Activated CD4-positive, alpha-beta T cell treated with anti-CD3 and anti-CD28 coated beads, Interleukin-2, amount 10 ng/mL, durations not matched to agents 7 days and 5 days (primary cell): Measurements from ENCODE around the gene CEMIP. TPM values are rescaled to one million over a fixed set of nuclear protein-coding genes. Genes with fewer than 3 reads are reported as not detected.

Experiments used
- CTCF ChIA-PET: fragments of 350-600 bp; sonication (Branson Sonifier 250); formaldehyde crosslinking; loops from one replicate; lab custom pipeline; 2021; ENCODE audit warnings: antibody characterized with exemption; lab: Charles Lee
- POLR2A ChIA-PET: fragments of 350-600 bp; sonication (Branson Sonifier 250); formaldehyde crosslinking; loops from one replicate; lab custom pipeline; 2021; ENCODE audit warnings: antibody characterized with exemption; lab: Charles Lee
- DNase-seq: peaks from one replicate; pipeline ENCODE4 v3.0.0-alpha.2; 2020
- H3K27ac Mint-ChIP-seq: one replicate; pipeline ENCODE4 v1.8.0; 2021; ENCODE audit warnings: mild to moderate bottlenecking, moderate library complexity, mixed read lengths
- H3K27me3 Mint-ChIP-seq: one replicate; pipeline ENCODE4 v1.8.0; 2021; ENCODE audit warnings: mixed read lengths
- H3K36me3 Mint-ChIP-seq: one replicate; pipeline ENCODE4 v1.8.0; 2021; ENCODE audit warnings: low read depth, mixed read lengths
- H3K4me1 Mint-ChIP-seq: one replicate; pipeline ENCODE4 v1.8.0; 2021; ENCODE audit warnings: mixed read lengths
- H3K4me3 Mint-ChIP-seq: one replicate; pipeline ENCODE4 v1.8.0; 2021; ENCODE audit warnings: mild to moderate bottlenecking, moderate library complexity, mixed read lengths
- H3K9me3 Mint-ChIP-seq: one replicate; pipeline ENCODE4 v1.8.0; 2021; ENCODE audit warnings: mixed read lengths
- total RNA-seq, 2 experiments: library from RNA; stranded (reverse); gene quantifications; one replicate each; pipeline ENCODE4 v1.2.3, GENCODE V29; 2021

CEMIP gene
- total RNA-seq, 2 experiments from 2014 or later, result not detected

GRCh38 chr15:80875568-80876347 lies 96.6 kb downstream of the CEMIP start:
- Mint-ChIP-seq H3K9me3 (no peaks in the 10 kb centered on the region), H3K36me3 (no peaks in the 10 kb centered on the region), H3K27me3 (peaks cover 5% of the 10 kb centered on the region), H3K4me3 (no peak overlapping the region), H3K4me1 (no peaks in the 10 kb centered on the region), H3K27ac (no peak overlapping the region)
- DNase-seq, result no peak
- CTCF ChIA-PET, result interaction anchor here (0.5 kb wide), 1 partner anchor 1758 kb away, joined by 3 read pairs; no protein-coding TSS in a partner anchor
- POLR2A ChIA-PET, result no interaction called here

GRCh38 chr15:80876348-80876674 lies 97.1 kb downstream of the CEMIP start:
- Mint-ChIP-seq H3K4me1 (no peaks in the 10 kb centered on the region), H3K36me3 (no peaks in the 10 kb centered on the region), H3K9me3 (no peaks in the 10 kb centered on the region), H3K27ac (no peak overlapping the region), H3K4me3 (no peak overlapping the region), H3K27me3 (peaks cover 5% of the 10 kb centered on the region)
- ChIA-PET CTCF (no interaction called here), POLR2A (no interaction called here)
- DNase-seq, result no peak

GRCh38 chr15:80878242-80878866 lies 99.2 kb downstream of the CEMIP start:
- DNase-seq, result no peak
- CTCF ChIA-PET, result interaction anchor here (1.3 kb wide), 1 partner anchor 12 kb away, joined by 5 read pairs; no protein-coding TSS in a partner anchor
- no peaks in the 10 kb centered on the region for H3K4me1 Mint-ChIP-seq
- H3K27ac Mint-ChIP-seq, result no peak overlapping the region
- H3K4me3 Mint-ChIP-seq, result no peak overlapping the region
- H3K27me3 Mint-ChIP-seq, result peaks cover 5% of the 10 kb centered on the region
- H3K9me3 Mint-ChIP-seq, result no peaks in the 10 kb centered on the region
- no peaks in the 10 kb centered on the region for H3K36me3 Mint-ChIP-seq
- POLR2A ChIA-PET, result no interaction called here

- DNase-seq, result no peak
- no peak overlapping the region for H3K27ac Mint-ChIP-seq
- no peaks in the 10 kb centered on the region for H3K9me3 Mint-ChIP-seq
- ChIA-PET POLR2A (no interaction called here), CTCF (interaction anchor here (1.3 kb wide), 1 partner anchor 11 kb away, joined by 5 read pairs; no protein-coding TSS in a partner anchor)
- H3K4me1 Mint-ChIP-seq, result no peaks in the 10 kb centered on the region
- no peaks in the 10 kb centered on the region for H3K36me3 Mint-ChIP-seq
- no peak overlapping the region for H3K4me3 Mint-ChIP-seq
- H3K27me3 Mint-ChIP-seq, result peaks cover 5% of the 10 kb centered on the region
Observed at GRCh38 chr15:80878867-80879250, 99.7 kb downstream of the CEMIP start.

GRCh38 chr15:80880086-80880485 lies 100.9 kb downstream of the CEMIP start:
- DNase-seq, result no peak
- CTCF ChIA-PET, result no interaction called here
- Mint-ChIP-seq H3K36me3 (no peaks in the 10 kb centered on the region), H3K9me3 (no peaks in the 10 kb centered on the region), H3K27me3 (peaks cover 5% of the 10 kb centered on the region), H3K4me1 (no peaks in the 10 kb centered on the region), H3K27ac (no peak overlapping the region), H3K4me3 (no peak overlapping the region)
- POLR2A ChIA-PET, result no interaction called here

GRCh38 chr15:80883641-80884040 lies 104.5 kb downstream of the CEMIP start:
- CTCF ChIA-PET, result no interaction called here
- no peaks in the 10 kb centered on the region for H3K9me3 Mint-ChIP-seq
- DNase-seq, result no peak
- no peak overlapping the region for H3K27ac Mint-ChIP-seq
- H3K27me3 Mint-ChIP-seq, result peaks cover 9% of the 10 kb centered on the region
- H3K4me1 Mint-ChIP-seq, result peaks cover 6% of the 10 kb centered on the region
- H3K4me3 Mint-ChIP-seq, result no peak overlapping the region
- POLR2A ChIA-PET, result no interaction called here
- H3K36me3 Mint-ChIP-seq, result no peaks in the 10 kb centered on the region

- Mint-ChIP-seq H3K36me3 (no peaks in the 10 kb centered on the region), H3K4me3 (no peak overlapping the region), H3K27ac (no peak overlapping the region), H3K9me3 (no peaks in the 10 kb centered on the region), H3K4me1 (peaks cover 19% of the 10 kb centered on the region), H3K27me3 (peaks cover 9% of the 10 kb centered on the region)
- no peak for DNase-seq
- CTCF ChIA-PET, result no interaction called here
- POLR2A ChIA-PET, result no interaction called here
Observed at GRCh38 chr15:80885016-80885579, 105.9 kb downstream of the CEMIP start.

- CTCF ChIA-PET, result no interaction called here
- peaks cover 19% of the 10 kb centered on the region for H3K4me1 Mint-ChIP-seq
Observed at GRCh38 chr15:80887148-80887547, 108.0 kb downstream of the CEMIP start.

GRCh38 chr15:80888846-80889245 lies 109.7 kb downstream of the CEMIP start:
- H3K27me3 Mint-ChIP-seq, result peaks cover 7% of the 10 kb centered on the region
- POLR2A ChIA-PET, result no interaction called here
- H3K4me1 Mint-ChIP-seq, result peaks cover 19% of the 10 kb centered on the region
- H3K27ac Mint-ChIP-seq, result no peak overlapping the region
- H3K4me3 Mint-ChIP-seq, result no peak overlapping the region
- H3K9me3 Mint-ChIP-seq, result no peaks in the 10 kb centered on the region
- DNase-seq, result peak; percentile 23
- CTCF ChIA-PET, result no interaction called here
- no peaks in the 10 kb centered on the region for H3K36me3 Mint-ChIP-seq

More at GRCh38 chr15:80887148-80887547, 108.0 kb downstream of the CEMIP start:
- Mint-ChIP-seq H3K27ac (no peak overlapping the region), H3K9me3 (no peaks in the 10 kb centered on the region), H3K27me3 (peaks cover 7% of the 10 kb centered on the region), H3K36me3 (no peaks in the 10 kb centered on the region), H3K4me3 (no peak overlapping the region)
- POLR2A ChIA-PET, result no interaction called here
- no peak for DNase-seq

GRCh38 chr15:80890341-80891005 lies 111.3 kb downstream of the CEMIP start:
- Mint-ChIP-seq H3K36me3 (no peaks in the 10 kb centered on the region), H3K27me3 (peaks cover 7% of the 10 kb centered on the region), H3K9me3 (no peaks in the 10 kb centered on the region), H3K27ac (no peak overlapping the region), H3K4me3 (no peak overlapping the region), H3K4me1 (peaks cover 19% of the 10 kb centered on the region)
- ChIA-PET POLR2A (no interaction called here), CTCF (interaction anchor here (0.6 to 1.6 kb wide), 4 partner anchors 11 to 1037 kb away, joined by 3 to 6 read pairs (median 4); no protein-coding TSS in a partner anchor)
- DNase-seq, result no peak

- peaks cover under 1% of the 10 kb centered on the region for H3K9me3 Mint-ChIP-seq
- peaks cover 19% of the 10 kb centered on the region for H3K4me1 Mint-ChIP-seq
- ChIA-PET CTCF (interaction anchor here (0.6 to 1.0 kb wide), 3 partner anchors 11 to 1037 kb away, joined by 3 to 6 read pairs (median 3); no protein-coding TSS in a partner anchor), POLR2A (no interaction called here)
- H3K27me3 Mint-ChIP-seq, result peaks cover 5% of the 10 kb centered on the region
- no peaks in the 10 kb centered on the region for H3K36me3 Mint-ChIP-seq
- no peak overlapping the region for H3K27ac Mint-ChIP-seq
- no peak overlapping the region for H3K4me3 Mint-ChIP-seq
- DNase-seq, result no peak
Observed at GRCh38 chr15:80891006-80891405, 111.8 kb downstream of the CEMIP start.

- ChIA-PET CTCF (no interaction called here), POLR2A (no interaction called here)
- no peaks in the 10 kb centered on the region for H3K27me3 Mint-ChIP-seq
- H3K4me1 Mint-ChIP-seq, result peaks cover 19% of the 10 kb centered on the region
- DNase-seq, result no peak
- no peaks in the 10 kb centered on the region for H3K36me3 Mint-ChIP-seq
- no peak overlapping the region for H3K4me3 Mint-ChIP-seq
- no peak overlapping the region for H3K27ac Mint-ChIP-seq
- peaks cover 6% of the 10 kb centered on the region for H3K9me3 Mint-ChIP-seq
Observed at GRCh38 chr15:80892414-80892813, 113.2 kb downstream of the CEMIP start.

GRCh38 chr15:80893777-80894176 lies 114.6 kb downstream of the CEMIP start:
- ChIA-PET CTCF (no interaction called here), POLR2A (no interaction called here)
- no peak overlapping the region for H3K27ac Mint-ChIP-seq
- no peak for DNase-seq
- peaks cover 6% of the 10 kb centered on the region for H3K9me3 Mint-ChIP-seq
- peaks cover 12% of the 10 kb centered on the region for H3K4me1 Mint-ChIP-seq
- H3K36me3 Mint-ChIP-seq, result no peaks in the 10 kb centered on the region
- no peaks in the 10 kb centered on the region for H3K27me3 Mint-ChIP-seq
- H3K4me3 Mint-ChIP-seq, result no peak overlapping the region
